Measurements from ENCODE around the gene MRS2. TPM values are rescaled to one million over a fixed set of nuclear protein-coding genes. Genes with fewer than 3 reads are reported as not detected.
A peak's percentile ranks its signal among the peaks of the same experiment; 100 is the strongest.
"Not testable (repeated sequence)": the region's sequence is repeated elsewhere in the genome, so short reads cannot be mapped to it uniquely, and the experiment has no call there.

Gene MRS2
- total RNA-seq, 1 experiment from 2014 or later: 26.6 TPM

DNA sequence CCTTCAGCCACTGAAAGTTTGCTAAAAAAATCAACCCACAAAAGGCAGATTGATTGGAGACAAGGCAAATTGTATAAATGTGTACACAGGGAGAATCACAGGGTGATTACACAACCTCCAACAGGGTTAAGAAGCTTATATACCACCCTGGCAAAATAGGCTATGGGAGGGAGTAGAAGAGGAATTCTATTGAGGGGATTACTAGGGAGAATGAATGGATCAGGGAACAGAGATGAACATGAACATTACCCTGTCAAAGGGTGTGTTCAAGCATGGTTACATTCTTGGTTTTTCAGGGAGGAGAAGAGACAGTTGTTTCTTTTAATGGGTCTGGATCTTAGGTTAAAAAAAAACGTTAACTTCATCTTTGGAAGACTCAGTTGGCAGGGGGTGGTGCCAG lies 5.1 kb upstream of the MRS2 start:
- Histone ChIP-seq H3K4me3 (no peak overlapping the region), H3K36me3 (no peaks in the 10 kb centered on the region), H3K27me3 (replicated peaks) (no peaks in the 10 kb centered on the region; the same call in 1 of the 2 replicates), H3K27ac (no peak overlapping the region), H3K4me1 (replicated peaks) (no peaks in the 10 kb centered on the region; the same call in 1 of the 2 replicates), H3K9me3 (replicated peaks) (no peaks in the 10 kb centered on the region)
- no peak for DNase-seq (ENCODE audit: low read depth in 1 of 2, low spot score in 2 of 2)

- not testable (repeated sequence) for H3K27me3 ChIP-seq (replicated peaks); H3K9me3 ChIP-seq (replicated peaks); H3K4me3 ChIP-seq; H3K4me1 ChIP-seq (replicated peaks); H3K27ac ChIP-seq; DNase-seq (ENCODE audit: low read depth in 1 of 2, low spot score in 2 of 2)
- H3K36me3 ChIP-seq: peaks cover 13% of the 10 kb centered on the region
These were observed 2.4 kb upstream of the MRS2 start for GRCh38 chr6:24400045-24401039.

- no peak for DNase-seq (ENCODE audit: low read depth in 1 of 2, low spot score in 2 of 2)
- Histone ChIP-seq H3K27ac (no peak overlapping the region), H3K4me3 (no peak overlapping the region)
These were observed 1.3 kb upstream of the MRS2 start for GRCh38 chr6:24401458-24401857.

DNA sequence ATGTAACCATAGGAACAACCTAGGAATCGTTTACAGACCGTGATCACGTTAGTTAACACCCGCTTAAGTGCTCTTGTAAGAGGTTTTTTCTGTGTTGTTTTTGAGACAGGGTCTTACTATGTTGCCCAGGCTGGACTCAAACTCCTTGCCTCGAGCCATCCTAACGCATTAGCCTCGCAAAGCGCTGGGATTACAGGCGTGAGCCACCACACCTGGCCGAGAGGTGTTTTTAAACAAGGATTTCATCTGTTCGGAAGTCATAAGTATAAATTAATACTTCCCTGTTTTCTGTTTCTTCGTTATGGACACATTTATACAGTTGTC lies 727 bp downstream of the MRS2 start:
- Histone ChIP-seq H3K27ac (no peak overlapping the region), H3K4me3 (peak overlapping the region; percentile 76), H3K4me1 (replicated peaks) (peaks cover 5% of the 10 kb centered on the region; the same call in 1 of the 2 replicates), H3K27me3 (replicated peaks) (no peaks in the 10 kb centered on the region), H3K36me3 (peaks cover 33% of the 10 kb centered on the region), H3K9me3 (replicated peaks) (no peaks in the 10 kb centered on the region)
- no peak for DNase-seq (ENCODE audit: low read depth in 1 of 2, low spot score in 2 of 2)

More at GRCh38 chr6:24401458-24401857, 1.3 kb upstream of the MRS2 start:
- H3K9me3 ChIP-seq (replicated peaks): no peaks in the 10 kb centered on the region
- H3K36me3 ChIP-seq: peaks cover 19% of the 10 kb centered on the region
- H3K27me3 ChIP-seq (replicated peaks): no peaks in the 10 kb centered on the region
- H3K4me1 ChIP-seq (replicated peaks): peaks cover 5% of the 10 kb centered on the region; the same call in 1 of the 2 replicates

DNA sequence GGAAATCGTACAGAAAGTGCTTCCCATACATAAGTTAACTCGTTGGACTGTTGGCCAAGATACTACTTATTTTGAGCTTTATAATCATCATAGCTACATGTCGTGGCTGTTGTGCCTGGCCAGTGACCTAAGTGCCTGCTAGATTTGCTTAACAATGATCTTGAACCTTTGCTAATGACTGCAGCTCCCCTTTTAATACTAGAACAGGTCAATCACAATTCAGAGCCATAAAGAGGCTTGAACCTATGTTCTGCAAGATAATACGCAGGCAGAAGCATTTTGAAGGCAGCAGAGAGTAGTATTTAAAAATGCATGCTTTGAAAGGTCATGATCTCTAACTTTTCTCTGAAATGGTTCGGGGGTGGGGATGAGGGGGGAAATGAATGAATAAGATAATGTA lies 2.5 kb downstream of the MRS2 start:
- no peaks in the 10 kb centered on the region for H3K9me3 ChIP-seq (replicated peaks)
- no peaks in the 10 kb centered on the region for H3K27me3 ChIP-seq (replicated peaks)
- no peak overlapping the region for H3K27ac ChIP-seq
- H3K4me3 ChIP-seq: no peak overlapping the region
- DNase-seq (ENCODE audit: low read depth in 1 of 2, low spot score in 2 of 2): no peak
- peaks cover 5% of the 10 kb centered on the region; the same call in 1 of the 2 replicates for H3K4me1 ChIP-seq (replicated peaks)
- H3K36me3 ChIP-seq: peaks cover 46% of the 10 kb centered on the region

- Histone ChIP-seq H3K4me1 (replicated peaks) (0 out of 2 replicates have a peak, but pooled peaks cover 3% of the 10 kb centered on the region), H3K9me3 (replicated peaks) (no peaks in the 10 kb centered on the region), H3K27ac (no peak overlapping the region), H3K27me3 (replicated peaks) (no peaks in the 10 kb centered on the region), H3K4me3 (no peak overlapping the region), H3K36me3 (peaks cover 64% of the 10 kb centered on the region)
- no peak for DNase-seq (ENCODE audit: low read depth in 1 of 2, low spot score in 2 of 2)
These were observed 6.1 kb downstream of the MRS2 start for GRCh38 chr6:24408719-24409410.

DNA sequence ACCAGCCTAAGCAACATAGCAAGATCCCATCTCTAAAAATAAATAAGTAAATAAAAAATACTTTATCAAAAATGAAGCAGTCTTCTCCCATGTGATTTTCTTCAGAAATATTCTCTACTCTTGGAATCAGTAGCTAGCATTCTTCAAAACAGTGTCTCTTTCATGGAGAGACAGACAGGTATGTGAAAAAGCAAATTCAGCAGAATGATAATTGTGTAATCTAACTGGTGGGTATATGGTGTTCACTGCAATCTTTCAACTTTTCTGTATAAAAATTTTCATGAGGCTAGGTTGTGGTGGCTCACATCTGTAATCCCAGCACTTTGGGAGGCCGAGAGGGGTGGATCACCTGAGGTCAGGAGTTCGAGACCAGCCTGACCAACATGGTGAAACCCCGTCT lies 7.9 kb downstream of the MRS2 start:
- peaks cover 66% of the 10 kb centered on the region for H3K36me3 ChIP-seq
- no peaks in the 10 kb centered on the region for H3K4me1 ChIP-seq (replicated peaks)
- no peak for DNase-seq (ENCODE audit: low read depth in 1 of 2, low spot score in 2 of 2)
- H3K27me3 ChIP-seq (replicated peaks): no peaks in the 10 kb centered on the region
- H3K4me3 ChIP-seq: no peak overlapping the region
- H3K9me3 ChIP-seq (replicated peaks): no peaks in the 10 kb centered on the region
- H3K27ac ChIP-seq: no peak overlapping the region

DNA sequence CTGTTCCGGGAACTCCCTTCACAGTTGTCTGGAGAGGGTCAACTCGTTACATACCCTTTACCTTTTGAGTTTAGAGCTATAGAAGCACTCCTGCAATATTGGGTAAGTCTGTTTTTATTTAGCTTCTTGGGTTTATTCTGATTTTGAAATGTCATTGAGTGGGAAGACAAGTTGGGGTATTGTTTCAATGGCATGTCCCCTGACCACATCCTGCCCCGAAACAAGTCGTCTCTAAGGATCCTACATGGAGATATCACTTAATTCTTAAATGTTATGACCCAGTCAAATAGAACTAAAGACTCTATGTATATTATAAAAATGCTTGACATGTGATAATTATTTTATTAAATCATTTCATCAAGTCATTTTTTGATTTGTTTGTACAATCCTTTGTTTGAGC lies 9.6 kb downstream of the MRS2 start:
- no peaks in the 10 kb centered on the region for H3K27me3 ChIP-seq (replicated peaks)
- no peak overlapping the region for H3K4me3 ChIP-seq
- no peaks in the 10 kb centered on the region for H3K4me1 ChIP-seq (replicated peaks)
- H3K27ac ChIP-seq: no peak overlapping the region
- peaks cover 70% of the 10 kb centered on the region for H3K36me3 ChIP-seq
- DNase-seq (ENCODE audit: low read depth in 1 of 2, low spot score in 2 of 2): no peak
- H3K9me3 ChIP-seq (replicated peaks): no peaks in the 10 kb centered on the region

- not testable (repeated sequence) for DNase-seq (ENCODE audit: low read depth in 1 of 2, low spot score in 2 of 2); H3K27me3 ChIP-seq (replicated peaks); H3K27ac ChIP-seq; H3K4me3 ChIP-seq; H3K9me3 ChIP-seq (replicated peaks); H3K4me1 ChIP-seq (replicated peaks)
- H3K36me3 ChIP-seq: peaks cover 69% of the 10 kb centered on the region
These were observed 11.8 kb downstream of the MRS2 start for GRCh38 chr6:24414531-24414930.

- DNase-seq (ENCODE audit: low read depth in 1 of 2, low spot score in 2 of 2): no peak
- Histone ChIP-seq H3K4me3 (no peak overlapping the region), H3K27ac (no peak overlapping the region), H3K36me3 (peaks cover 73% of the 10 kb centered on the region), H3K9me3 (replicated peaks) (no peaks in the 10 kb centered on the region), H3K27me3 (replicated peaks) (no peaks in the 10 kb centered on the region), H3K4me1 (replicated peaks) (no peaks in the 10 kb centered on the region)
These were observed 13.0 kb downstream of the MRS2 start for GRCh38 chr6:24415753-24416152.

DNA sequence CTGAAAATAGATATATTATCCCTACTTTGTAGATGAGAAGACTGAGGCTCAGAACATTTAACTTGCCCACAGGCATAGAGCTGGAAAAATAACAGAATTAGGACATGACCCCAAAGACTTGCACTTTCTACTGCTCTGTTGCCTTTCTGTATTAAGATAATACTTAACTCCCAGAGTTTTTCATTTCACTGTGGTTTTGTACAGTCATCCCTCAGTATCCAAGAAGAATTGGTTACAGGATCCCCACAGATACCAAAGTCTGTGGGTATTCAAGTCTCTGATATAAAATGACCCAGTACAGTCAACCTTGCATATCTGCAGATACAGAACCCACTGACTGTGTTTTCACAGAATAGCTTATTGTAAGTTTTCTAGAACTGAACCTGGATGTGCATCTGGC lies 16.8 kb downstream of the MRS2 start:
- no peak overlapping the region for H3K27ac ChIP-seq
- no peak overlapping the region for H3K4me3 ChIP-seq
- no peaks in the 10 kb centered on the region for H3K27me3 ChIP-seq (replicated peaks)
- DNase-seq (ENCODE audit: low read depth in 1 of 2, low spot score in 2 of 2): no peak
- no peaks in the 10 kb centered on the region for H3K9me3 ChIP-seq (replicated peaks)
- H3K4me1 ChIP-seq (replicated peaks): no peaks in the 10 kb centered on the region
- peaks cover 89% of the 10 kb centered on the region for H3K36me3 ChIP-seq

DNA sequence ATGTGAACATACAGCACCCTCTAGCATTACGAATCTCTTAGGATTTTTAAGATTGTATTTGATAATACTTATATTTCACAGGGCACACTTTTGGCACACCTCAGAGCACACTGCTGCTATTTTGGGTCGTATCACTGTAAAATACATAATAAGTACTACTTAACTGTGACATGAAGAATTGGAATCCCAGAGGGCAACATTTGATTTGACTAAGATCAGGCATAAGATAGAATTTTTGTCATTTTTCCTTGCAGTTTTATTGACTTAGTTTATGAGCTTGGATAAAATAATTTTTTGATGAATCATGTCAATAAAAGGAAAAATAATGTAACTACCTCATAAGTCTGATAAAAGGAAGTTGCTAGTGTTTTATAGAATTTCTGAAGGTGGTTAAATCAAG lies 22.4 kb downstream of the MRS2 start:
- no peaks in the 10 kb centered on the region for H3K9me3 ChIP-seq (replicated peaks)
- no peak overlapping the region for H3K4me3 ChIP-seq
- no peaks in the 10 kb centered on the region for H3K27me3 ChIP-seq (replicated peaks)
- H3K36me3 ChIP-seq: peaks cover 62% of the 10 kb centered on the region
- no peak for DNase-seq (ENCODE audit: low read depth in 1 of 2, low spot score in 2 of 2)
- no peaks in the 10 kb centered on the region for H3K4me1 ChIP-seq (replicated peaks)
- H3K27ac ChIP-seq: no peak overlapping the region

DNA sequence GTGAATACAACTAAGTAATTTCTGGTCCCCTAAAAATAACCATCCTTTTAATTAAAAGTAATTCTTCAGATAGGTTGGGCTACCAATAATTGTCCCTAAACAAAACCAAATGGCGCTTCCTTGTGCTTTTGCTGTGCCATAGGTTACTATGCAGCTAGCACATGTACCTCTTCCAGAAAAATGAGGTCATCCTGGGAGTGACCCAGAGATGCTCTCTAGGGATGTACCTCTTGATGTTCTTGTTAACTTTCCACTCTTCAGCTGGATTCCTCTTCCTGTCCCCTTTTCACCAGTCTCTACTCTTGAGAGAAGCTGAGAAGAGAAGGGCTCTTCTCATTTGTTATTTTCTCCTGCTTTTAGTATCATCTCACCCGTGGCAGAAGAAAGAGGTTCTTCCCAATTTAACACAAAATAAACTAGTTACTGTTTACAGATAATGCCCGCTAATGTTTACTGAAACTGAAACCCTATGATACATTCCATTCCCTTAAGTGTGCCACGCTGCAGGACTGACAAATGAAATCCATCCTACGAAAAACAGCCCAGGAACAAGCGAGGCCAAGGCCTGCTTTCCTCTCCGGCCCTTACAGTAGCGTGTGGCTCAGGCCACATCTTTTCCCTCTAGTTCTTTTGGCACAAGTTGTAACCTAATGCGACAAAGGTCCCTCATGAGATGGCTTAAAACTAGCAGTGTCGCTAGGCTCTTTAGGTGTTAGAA lies 24.2 kb downstream of the MRS2 start:
- Histone ChIP-seq H3K27ac (no peak overlapping the region), H3K36me3 (peaks cover 46% of the 10 kb centered on the region), H3K4me3 (no peak overlapping the region), H3K27me3 (replicated peaks) (no peaks in the 10 kb centered on the region), H3K4me1 (replicated peaks) (no peaks in the 10 kb centered on the region), H3K9me3 (replicated peaks) (no peaks in the 10 kb centered on the region)
- DNase-seq (ENCODE audit: low read depth in 1 of 2, low spot score in 2 of 2): no peak

- H3K4me3 ChIP-seq: no peak overlapping the region
- peaks cover 28% of the 10 kb centered on the region for H3K36me3 ChIP-seq
- DNase-seq (ENCODE audit: low read depth in 1 of 2, low spot score in 2 of 2): no peak
- no peaks in the 10 kb centered on the region for H3K4me1 ChIP-seq (replicated peaks)
- no peaks in the 10 kb centered on the region for H3K9me3 ChIP-seq (replicated peaks)
- no peaks in the 10 kb centered on the region for H3K27me3 ChIP-seq (replicated peaks)
- H3K27ac ChIP-seq: no peak overlapping the region
These were observed 25.9 kb downstream of the MRS2 start for GRCh38 chr6:24428615-24429014.
